Common myeloid progenitor, CD34-positive (primary cell): ENCODE data around the gene PTPRN2.
"Not testable (repeated sequence)": the region's sequence is repeated elsewhere in the genome, so short reads cannot be mapped to it uniquely, and the experiment has no call there.

ENCODE experiments used
- CTCF ChIA-PET: fragments of 350-600 bp; sonication (Branson Sonifier 250); formaldehyde crosslinking; loops from one replicate; lab custom pipeline; 2021; ENCODE audit warnings: antibody characterized with exemption; lab: Charles Lee
- POLR2A ChIA-PET: fragments of 350-600 bp; sonication (Branson Sonifier 250); formaldehyde crosslinking; loops from one replicate; lab custom pipeline; 2021; ENCODE audit warnings: antibody characterized with exemption; lab: Charles Lee
- DNase-seq, 3 donors: peaks; one replicate each; pipeline versions ENCODE4 v3.0.0 to v3.0.0-alpha.2; 2013
- H3K27ac ChIP-seq, 2 experiments: 1 replicate in 1 of 2; 2 replicates in 1 of 2; pipeline ENCODE4 v1.7.0; 2013; ENCODE audit warnings: inconsistent platforms in 2 of 2, low read length in 2 of 2, mild to moderate bottlenecking in 2 of 2, low read depth in 1 of 2, moderate library complexity in 1 of 2; ENCODE audit not compliant: severe bottlenecking in 2 of 2, insufficient read depth in 1 of 2, poor library complexity in 1 of 2
- H3K27me3 ChIP-seq, 5 experiments: replicated peaks in 2 of 5; 1 replicate in 3 of 5; 2 replicates in 2 of 5; pipeline versions ENCODE4 v1.6.1 to v1.7.0; 2013; ENCODE audit warnings: low read length in 4 of 5, mild to moderate bottlenecking in 2 of 5, moderate library complexity in 2 of 5, inconsistent platforms in 1 of 5; ENCODE audit not compliant: insufficient read depth in 5 of 5, control insufficient read depth in 4 of 5
- H3K36me3 ChIP-seq, 4 experiments: 1 replicate in 2 of 4; 2 replicates in 2 of 4; pipeline versions ENCODE4 v1.6.1 to v1.7.0; 2013; ENCODE audit warnings: low read length in 3 of 4, control low read depth in 1 of 4, mild to moderate bottlenecking in 1 of 4; ENCODE audit not compliant: control insufficient read depth in 4 of 4, insufficient read depth in 4 of 4
- H3K4me1 ChIP-seq, 4 experiments: 1 replicate in 3 of 4; 2 replicates in 1 of 4; pipeline versions ENCODE4 v1.6.1 to v1.7.1; 2013; ENCODE audit warnings: low read length in 3 of 4, mild to moderate bottlenecking in 3 of 4, control low read depth in 1 of 4, inconsistent platforms in 1 of 4, moderate library complexity in 1 of 4; ENCODE audit not compliant: control insufficient read depth in 4 of 4, insufficient read depth in 4 of 4; ENCODE audit errors: control extremely low read depth in 1 of 4
- H3K4me3 ChIP-seq, 7 experiments: 1 replicate in 4 of 7; 2 replicates in 3 of 7; pipeline versions ENCODE4 v1.5.1 to v1.7.0; 2013; ENCODE audit warnings: mild to moderate bottlenecking in 7 of 7, low read length in 6 of 7, moderate library complexity in 6 of 7, inconsistent platforms in 2 of 7, low read depth in 2 of 7, control low read depth in 1 of 7; ENCODE audit not compliant: insufficient read depth in 4 of 7, control insufficient read depth in 1 of 7; ENCODE audit errors: extremely low read depth in 1 of 7
- H3K9me3 ChIP-seq, 5 experiments: 1 replicate in 4 of 5; 2 replicates in 1 of 5; pipeline versions ENCODE4 v1.6.1 to v1.7.1; 2013; ENCODE audit warnings: low read length in 4 of 5, mild to moderate bottlenecking in 2 of 5, inconsistent platforms in 1 of 5, low read depth in 1 of 5, moderate library complexity in 1 of 5; ENCODE audit not compliant: control insufficient read depth in 4 of 5, insufficient read depth in 2 of 5; ENCODE audit errors: control extremely low read depth in 1 of 5
- WGBS: methylation state at CpG from one replicate; pipeline ENCODE4 v1.1.5; 2013; ENCODE audit not compliant: insufficient coverage; 5-methylcytosine and 5-hydroxymethylcytosine counted together

Gene PTPRN2

DNA sequence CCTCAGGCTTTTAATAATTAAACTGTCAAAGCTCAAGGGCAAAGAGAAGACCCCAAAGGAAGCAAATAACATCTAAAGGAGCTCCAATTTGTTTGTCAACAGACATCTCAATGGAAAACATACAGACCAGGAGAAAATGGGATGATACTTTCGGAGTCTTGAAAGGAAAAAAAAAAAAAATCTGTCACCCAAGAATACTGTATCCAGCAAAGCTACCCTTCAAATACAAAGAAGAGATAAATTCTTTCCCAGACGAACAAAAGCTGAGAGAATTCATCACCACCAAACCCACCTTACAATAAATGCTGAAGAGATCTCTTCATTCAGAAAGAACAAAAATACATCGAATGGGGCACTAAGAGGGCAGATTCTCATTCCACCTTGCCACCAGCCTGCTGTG is 232.8 kb downstream of the PTPRN2 start:
- H3K9me3 ChIP-seq = peaks cover 0 to 10% (median 0%) of the 10 kb centered on the region in 5 experiments
- 92% methylated on average over 2 of the region's 3 CpGs for WGBS
- ChIA-PET POLR2A (no interaction called here), CTCF (interaction anchor here (0.6 to 1.6 kb wide), 2 partner anchors 12 to 54 kb away, joined by 3 to 4 read pairs; no protein-coding TSS in a partner anchor)
- no peak for DNase-seq
- H3K4me3 ChIP-seq = no peak overlapping the region
- no peak overlapping the region for H3K27ac ChIP-seq
- no peaks in the 10 kb centered on the region for H3K4me1 ChIP-seq
- H3K27me3 ChIP-seq = peaks cover 0 to 4% (median 0%) of the 10 kb centered on the region in 5 experiments
- H3K36me3 ChIP-seq = no peaks in the 10 kb centered on the region

- DNase-seq = peak in 2 of 3 donors; percentile 14 to 26
- H3K36me3 ChIP-seq = no peaks in the 10 kb centered on the region
- POLR2A ChIA-PET = no interaction called here
These were observed 233.7 kb downstream of the PTPRN2 start for GRCh38 chr7:158353606-158354570.

DNA sequence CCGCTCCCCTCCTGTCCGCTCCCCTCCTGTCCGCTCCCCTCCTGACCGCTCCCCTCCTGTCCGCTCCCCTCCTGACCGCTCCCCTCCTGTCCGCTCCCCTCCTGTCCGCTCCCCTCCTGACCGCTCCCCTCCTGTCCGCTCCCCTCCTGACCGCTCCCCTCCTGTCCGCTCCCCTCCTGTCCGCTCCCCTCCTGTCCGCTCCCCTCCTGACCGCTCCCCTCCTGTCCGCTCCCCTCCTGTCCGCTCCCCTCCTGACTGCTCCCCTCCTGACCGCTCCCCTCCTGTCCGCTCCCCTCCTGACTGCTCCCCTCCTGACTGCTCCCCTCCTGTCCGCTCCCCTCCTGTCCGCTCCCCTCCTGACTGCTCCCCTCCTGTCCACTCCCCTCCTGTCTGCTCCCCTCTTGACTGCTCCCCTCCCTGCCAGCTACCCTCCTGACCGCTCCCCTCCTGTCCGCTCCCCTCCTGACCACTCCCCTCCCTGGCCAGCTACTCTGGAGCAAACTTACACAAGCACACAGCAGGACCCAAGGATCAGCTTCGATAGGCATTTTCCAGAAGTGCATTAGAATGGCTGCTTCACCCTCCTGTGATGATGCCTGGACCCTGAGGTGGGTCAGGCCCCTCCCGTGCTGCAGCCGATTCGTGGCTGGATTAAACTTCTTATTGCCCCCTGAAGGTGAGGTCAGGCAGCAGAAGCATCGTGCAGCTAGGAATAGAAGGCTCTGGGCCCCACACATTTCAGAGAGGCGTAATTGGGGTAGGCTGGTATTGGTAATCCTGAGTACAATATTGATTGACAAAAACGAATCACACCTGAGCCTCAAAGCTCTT is 235.5 kb downstream of the PTPRN2 start:
- 88% methylated on average over 16 of the region's 30 CpGs for WGBS
- H3K27me3 ChIP-seq, H3K4me1 ChIP-seq, H3K9me3 ChIP-seq, H3K4me3 ChIP-seq, CTCF ChIA-PET, POLR2A ChIA-PET, H3K36me3 ChIP-seq, H3K27ac ChIP-seq, DNase-seq: not testable (repeated sequence)

More at GRCh38 chr7:158353606-158354570, 233.7 kb downstream of the PTPRN2 start:
- Histone ChIP-seq H3K27me3 (peaks cover 0 to 4% (median 0%) of the 10 kb centered on the region in 5 experiments), H3K4me1 (no peaks in the 10 kb centered on the region), H3K4me3 (no peak overlapping the region), H3K9me3 (peaks cover 0 to 10% (median 0%) of the 10 kb centered on the region in 5 experiments), H3K27ac (no peak overlapping the region)
- CTCF ChIA-PET = interaction anchor here (1.6 kb wide), 1 partner anchor 55 kb away, joined by 4 read pairs; no protein-coding TSS in a partner anchor
- WGBS = 50% methylated on average over 12 of the region's 12 CpGs

GRCh38 chr7:158351481-158351880 is 236.1 kb downstream of the PTPRN2 start:
- H3K9me3 ChIP-seq = peaks cover 0 to 10% (median 0%) of the 10 kb centered on the region in 5 experiments
- H3K27ac ChIP-seq = no peak overlapping the region
- H3K27me3 ChIP-seq = peaks cover 0 to 8% (median 0%) of the 10 kb centered on the region in 5 experiments
- WGBS = 94% methylated on average over 9 of the region's 9 CpGs
- DNase-seq = no peak
- CTCF ChIA-PET = no interaction called here
- no peak overlapping the region for H3K4me3 ChIP-seq
- POLR2A ChIA-PET = no interaction called here
- H3K4me1 ChIP-seq = no peaks in the 10 kb centered on the region
- no peaks in the 10 kb centered on the region for H3K36me3 ChIP-seq

DNA sequence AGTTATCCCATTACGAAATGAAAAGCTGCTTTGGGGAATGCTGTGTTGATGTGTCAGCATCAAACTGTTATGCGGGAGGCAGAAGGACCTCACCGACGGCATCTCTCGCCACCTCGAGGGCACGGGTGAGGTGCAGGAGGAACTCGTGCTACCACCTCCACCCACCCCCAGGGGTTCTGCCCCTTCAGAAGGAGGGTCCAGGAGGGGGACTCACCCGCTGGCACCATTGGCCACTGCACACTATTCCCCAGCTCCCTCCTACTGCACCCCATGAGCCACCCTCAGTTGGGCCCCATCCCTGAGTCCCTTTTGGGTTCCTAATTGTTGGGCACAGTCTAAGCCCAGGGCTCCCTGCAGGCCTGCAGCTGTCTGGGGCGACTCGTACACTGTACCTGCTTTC is 236.6 kb downstream of the PTPRN2 start:
- no peaks in the 10 kb centered on the region for H3K4me1 ChIP-seq
- DNase-seq = no peak
- H3K4me3 ChIP-seq = no peak overlapping the region
- no peak overlapping the region for H3K27ac ChIP-seq
- no peaks in the 10 kb centered on the region for H3K36me3 ChIP-seq
- H3K27me3 ChIP-seq = peaks cover 0 to 4% (median 0%) of the 10 kb centered on the region in 5 experiments
- CTCF ChIA-PET = no interaction called here
- 89% methylated on average over 7 of the region's 11 CpGs for WGBS
- peaks cover 0 to 10% (median 0%) of the 10 kb centered on the region in 5 experiments for H3K9me3 ChIP-seq
- POLR2A ChIA-PET = no interaction called here

- no peak for DNase-seq
- POLR2A ChIA-PET = no interaction called here
- Histone ChIP-seq H3K4me3 (no peak overlapping the region), H3K9me3 (peaks cover 0 to 6% (median 0%) of the 10 kb centered on the region in 5 experiments), H3K27me3 (peaks cover 0 to 4% (median 0%) of the 10 kb centered on the region in 5 experiments), H3K36me3 (no peaks in the 10 kb centered on the region), H3K4me1 (no peaks in the 10 kb centered on the region), H3K27ac (no peak overlapping the region)
- whole genome bisulfite sequencing = 97% methylated on average over 10 of the region's 12 CpGs
- CTCF ChIA-PET = no interaction called here
These were observed 237.3 kb downstream of the PTPRN2 start for GRCh38 chr7:158350166-158350900.
